RWPE1 (cell line): Measurements from ENCODE around the gene HYDIN.

ENCODE experiments used
- CTCF ChIA-PET: fragments of 350-600 bp; sonication (Branson Sonifier 250); formaldehyde crosslinking; extraction: SDS; loops from one replicate; lab custom pipeline; 2021; lab: Yijun Ruan, JAX
- POLR2A ChIA-PET: fragments of 400-600 bp; formaldehyde crosslinking; extraction: SDS; loops from one replicate; lab custom pipeline; 2020; ENCODE audit warnings: antibody characterized with exemption; ENCODE audit not compliant: low non-redundant PET; lab: Yijun Ruan, JAX
- DNase-seq: peaks from one replicate; pipeline ENCODE4 v3.0.0; 2012; ENCODE audit warnings: low spot score
- H3K27ac ChIP-seq: fragments of 450-650 bp; 2 replicates; pipeline ENCODE4 v1.5.1; 2017
- TF ChIP-seq, protein P1 (sequence below): fragments of 450-650 bp; conservative IDR thresholded peaks from 2 replicates; pipeline ENCODE4 v1.5.1; 2017; ENCODE audit warnings: low read depth, mild to moderate bottlenecking

Gene HYDIN

DNA sequence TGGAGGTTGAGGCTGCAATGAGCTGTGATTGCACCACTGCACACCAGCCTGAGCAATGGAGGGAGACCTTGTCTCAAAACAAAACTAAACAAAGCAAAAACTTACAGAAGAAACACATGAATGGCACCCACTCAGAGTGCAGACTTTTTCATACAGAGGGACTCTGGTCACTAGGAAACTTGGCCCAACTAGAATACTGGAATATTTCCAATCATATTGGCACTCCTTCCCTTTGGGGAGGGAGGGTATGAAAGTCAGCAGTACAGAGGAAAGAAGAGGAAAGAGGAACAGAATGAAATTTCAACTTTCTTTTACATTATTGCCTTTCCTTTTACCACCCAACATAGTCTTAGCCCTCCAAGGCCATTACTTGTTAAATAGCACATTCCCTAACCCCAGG lies 30.5 kb upstream of the HYDIN start:
- CTCF ChIA-PET, result no interaction called here
- TF ChIP-seq, protein P1, sequence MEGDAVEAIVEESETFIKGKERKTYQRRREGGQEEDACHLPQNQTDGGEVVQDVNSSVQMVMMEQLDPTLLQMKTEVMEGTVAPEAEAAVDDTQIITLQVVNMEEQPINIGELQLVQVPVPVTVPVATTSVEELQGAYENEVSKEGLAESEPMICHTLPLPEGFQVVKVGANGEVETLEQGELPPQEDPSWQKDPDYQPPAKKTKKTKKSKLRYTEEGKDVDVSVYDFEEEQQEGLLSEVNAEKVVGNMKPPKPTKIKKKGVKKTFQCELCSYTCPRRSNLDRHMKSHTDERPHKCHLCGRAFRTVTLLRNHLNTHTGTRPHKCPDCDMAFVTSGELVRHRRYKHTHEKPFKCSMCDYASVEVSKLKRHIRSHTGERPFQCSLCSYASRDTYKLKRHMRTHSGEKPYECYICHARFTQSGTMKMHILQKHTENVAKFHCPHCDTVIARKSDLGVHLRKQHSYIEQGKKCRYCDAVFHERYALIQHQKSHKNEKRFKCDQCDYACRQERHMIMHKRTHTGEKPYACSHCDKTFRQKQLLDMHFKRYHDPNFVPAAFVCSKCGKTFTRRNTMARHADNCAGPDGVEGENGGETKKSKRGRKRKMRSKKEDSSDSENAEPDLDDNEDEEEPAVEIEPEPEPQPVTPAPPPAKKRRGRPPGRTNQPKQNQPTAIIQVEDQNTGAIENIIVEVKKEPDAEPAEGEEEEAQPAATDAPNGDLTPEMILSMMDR, result no peak
- no peak overlapping the region for H3K27ac ChIP-seq
- no peak for DNase-seq
- POLR2A ChIA-PET, result no interaction called here

DNA sequence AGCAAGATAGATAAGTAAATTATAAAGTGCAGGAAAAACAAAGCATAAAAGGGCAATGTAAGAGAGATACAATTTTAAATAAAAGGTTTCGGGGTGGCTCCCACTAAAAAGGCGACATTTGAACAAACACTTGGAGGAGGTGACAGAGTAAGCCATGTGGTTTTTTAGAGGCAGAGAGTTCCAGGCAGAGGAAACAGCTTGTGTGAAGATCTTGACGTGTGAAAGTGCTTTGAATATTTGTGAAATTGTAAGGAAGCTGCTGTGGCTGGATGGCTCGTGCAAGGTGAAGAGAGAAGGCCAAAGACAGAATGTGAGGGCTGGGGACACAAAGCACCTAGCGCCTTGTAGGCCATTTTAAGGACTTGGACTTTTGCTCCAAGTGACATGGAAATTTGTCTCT lies 28.6 kb upstream of the HYDIN start:
- no peak for DNase-seq
- POLR2A ChIA-PET, result no interaction called here
- TF ChIP-seq, protein P1, result no peak
- no peak overlapping the region for H3K27ac ChIP-seq
- CTCF ChIA-PET, result no interaction called here

DNA sequence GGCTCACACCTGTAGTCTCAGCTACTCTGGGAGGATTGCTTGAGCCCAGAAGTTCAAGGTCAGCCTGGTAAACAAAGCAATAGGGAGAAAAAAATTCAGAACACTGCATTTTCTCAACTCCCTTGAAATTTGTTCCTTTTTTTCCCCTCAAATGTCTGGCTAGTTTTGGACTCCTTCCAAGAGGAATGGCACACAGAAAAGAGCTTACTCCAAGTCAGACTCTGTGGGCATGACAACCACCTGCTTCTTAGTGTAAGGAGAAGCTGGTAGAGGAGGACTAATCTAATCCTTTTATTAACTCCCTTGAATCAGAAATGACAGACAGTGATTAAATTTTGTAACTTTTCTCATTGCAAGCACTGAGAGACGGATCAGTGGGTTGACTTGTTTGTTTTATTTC lies 27.9 kb upstream of the HYDIN start:
- CTCF ChIA-PET, result no interaction called here
- no peak for DNase-seq
- TF ChIP-seq, protein P1, result no peak
- POLR2A ChIA-PET, result no interaction called here
- no peak overlapping the region for H3K27ac ChIP-seq

DNA sequence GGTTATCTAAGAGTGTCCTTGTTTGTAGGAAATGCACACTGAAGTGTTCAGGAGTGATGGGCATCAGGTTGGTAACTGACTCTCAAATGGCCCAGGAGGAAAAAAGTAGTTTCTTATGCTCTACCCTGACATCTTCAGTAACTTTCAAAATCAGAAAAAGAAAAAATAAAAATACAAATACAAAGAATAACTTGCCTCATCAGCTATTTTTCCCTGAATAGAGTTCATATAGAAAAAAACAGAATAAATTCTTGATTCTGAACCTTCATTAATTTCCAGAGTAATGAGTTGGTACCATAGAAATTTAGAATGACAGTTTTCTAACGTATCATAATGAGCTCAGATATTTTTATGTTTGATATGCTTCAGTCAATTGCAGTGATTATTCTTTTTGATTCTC lies 27.2 kb upstream of the HYDIN start:
- DNase-seq, result no peak
- TF ChIP-seq, protein P1, result no peak
- H3K27ac ChIP-seq, result no peak overlapping the region
- ChIA-PET POLR2A (no interaction called here), CTCF (no interaction called here)

GRCh38 chr16:71255721-71256120 lies 25.2 kb upstream of the HYDIN start:
- TF ChIP-seq, protein P1, result no peak
- no peak overlapping the region for H3K27ac ChIP-seq
- CTCF ChIA-PET, result interaction anchor here (0.9 kb wide), 1 partner anchor 56 kb away, joined by 3 read pairs; no protein-coding TSS in a partner anchor
- POLR2A ChIA-PET, result no interaction called here
- no peak for DNase-seq

- no peak for DNase-seq
- H3K27ac ChIP-seq, result no peak overlapping the region
- TF ChIP-seq, protein P1, result no peak
- ChIA-PET POLR2A (no interaction called here), CTCF (no interaction called here)
These were observed 24.5 kb upstream of the HYDIN start for GRCh38 chr16:71254832-71255525.
